ENCODE results near the gene RAB7B. TPM values are rescaled to one million over a fixed set of nuclear protein-coding genes. Genes with fewer than 3 reads are reported as not detected.

RAB7B gene
- total RNA-seq, 1 experiment from 2014 or later: not detected

- TF ChIP-seq CTCF (IDR thresholded peaks at IDR 0.05) (no peak), SMAD4 (CRISPR knock-in tag; IDR thresholded peaks at IDR 0.05) (no peak), TEAD1 (CRISPR knock-in tag; IDR thresholded peaks at IDR 0.05) (no peak)
Measured at GRCh38 chr1:205927247-205927646, 75.9 kb downstream of the RAB7B start (continued).

Other genes starting within 250 kb of the RAB7B start
- 10.7 to 11.2 TPM (median 11.0 TPM) in 3 replicates for gene RAB29, start 227.9 kb downstream of the RAB7B start, total RNA-seq (2021)
- 30.4 to 32.8 TPM (median 31.9 TPM) in 3 replicates for gene SLC41A1, start 190.2 kb downstream of the RAB7B start, total RNA-seq (2021)
- 0.23 to 0.37 TPM (median 0.32 TPM) in 3 replicates for gene PM20D1, start 153.3 kb downstream of the RAB7B start, total RNA-seq (2021)
- gene SLC26A9, start 59.9 kb downstream of the RAB7B start, total RNA-seq (2021): 0.05 to 0.15 TPM in 2 of 3 replicates, not detected in the other
- 0.09 to 0.17 TPM in 2 of 3 replicates, not detected in the other for gene CTSE, start 20.5 kb upstream of the RAB7B start, total RNA-seq (2021)
- not detected in 3 replicates for gene RHEX, start 49.8 kb upstream of the RAB7B start, total RNA-seq (2021)
- gene AVPR1B, start 114.0 kb upstream of the RAB7B start, total RNA-seq (2021): 0.30 to 0.68 TPM (median 0.46 TPM) in 3 replicates
- gene FAM72A, start 199.4 kb upstream of the RAB7B start, total RNA-seq (2021): 25.5 to 30.6 TPM (median 27.9 TPM) in 3 replicates
- gene SRGAP2, start 200.1 kb upstream of the RAB7B start, total RNA-seq (2021): 74.2 to 81.2 TPM (median 74.4 TPM) in 3 replicates

Data from WTC11 (cell line).